NCI-H82 treated with DMSO at 0.1 percent for 48 hours (cell line): Measurements from ENCODE around the gene IGFN1.

Source experiments
- DNase-seq: peaks from one replicate; lab custom pipeline; 2025; ENCODE audit not compliant: unreplicated experiment; lab: John Stamatoyannopoulos, UW

The IGFN1 gene

GRCh38 chr1:201184307-201185122, 6.1 kb upstream of the IGFN1 start:
- peak; percentile 68 for DNase-seq

GRCh38 chr1:201185123-201185453, 5.5 kb upstream of the IGFN1 start:
- no peak for DNase-seq

- DNase-seq = no peak
Observed at GRCh38 chr1:201185527-201186128, 5.0 kb upstream of the IGFN1 start.

- DNase-seq = no peak
Observed at GRCh38 chr1:201186192-201186591, 4.4 kb upstream of the IGFN1 start.

- DNase-seq = no peak
Observed at GRCh38 chr1:201189085-201189484, 1.5 kb upstream of the IGFN1 start.

- DNase-seq = no peak
Observed at GRCh38 chr1:201190005-201190404, 619 bp upstream of the IGFN1 start.

- no peak for DNase-seq
Observed at GRCh38 chr1:201191653-201192260, 1.1 kb downstream of the IGFN1 start.

- DNase-seq = no peak
Observed at GRCh38 chr1:201192261-201192788, 1.7 kb downstream of the IGFN1 start.

- no peak for DNase-seq
Observed at GRCh38 chr1:201194046-201194445, 3.4 kb downstream of the IGFN1 start.

GRCh38 chr1:201198598-201198997, 8.0 kb downstream of the IGFN1 start:
- no peak for DNase-seq

- DNase-seq = no peak
Observed at GRCh38 chr1:201205036-201205435, 14.4 kb downstream of the IGFN1 start.

GRCh38 chr1:201206176-201206575, 15.6 kb downstream of the IGFN1 start:
- no peak for DNase-seq

GRCh38 chr1:201207046-201207445, 16.4 kb downstream of the IGFN1 start:
- no peak for DNase-seq

GRCh38 chr1:201208236-201208635, 17.6 kb downstream of the IGFN1 start:
- no peak for DNase-seq

- no peak for DNase-seq
Observed at GRCh38 chr1:201212056-201212455, 21.4 kb downstream of the IGFN1 start.

- no peak for DNase-seq
Observed at GRCh38 chr1:201212461-201213055, 21.9 kb downstream of the IGFN1 start.

GRCh38 chr1:201213106-201213770, 22.6 kb downstream of the IGFN1 start:
- no peak for DNase-seq

GRCh38 chr1:201213926-201214325, 23.3 kb downstream of the IGFN1 start:
- DNase-seq = no peak

- DNase-seq = peak; percentile 5
Observed at GRCh38 chr1:201214461-201214860, 23.8 kb downstream of the IGFN1 start.

- no peak for DNase-seq
Observed at GRCh38 chr1:201214886-201215285, 24.3 kb downstream of the IGFN1 start.
